GM12878 (cell line): ENCODE data around the gene DYNC1LI1. TPM values are rescaled to one million over a fixed set of nuclear protein-coding genes. Genes with fewer than 3 reads are reported as not detected.

ENCODE experiments used
- ATAC-seq: fragments of 200-7000 bp; cut with Tn5 transposase; 3 replicates; pipeline ENCODE4 v1.9.1; 2020; ENCODE audit warnings: mild to moderate bottlenecking, moderate library complexity
- BruUV-seq: library from RNA; stranded (reverse); fragments of 400-500 nt; replicated peaks from 2 replicates; lab custom pipeline; 2021; lab: Mats Ljungman, UMichigan
- CTCF ChIA-PET: fragments of 300-600 bp; sonication (Branson Sonifier 250); formaldehyde crosslinking; extraction: SDS; loops from one replicate; lab custom pipeline; 2021; ENCODE audit warnings: inconsistent platforms; lab: Yijun Ruan, JAX
- POLR2A ChIA-PET: fragments of 350-600 bp; formaldehyde crosslinking; extraction: SDS; loops from one replicate; lab custom pipeline; 2021; ENCODE audit warnings: inconsistent platforms; lab: Charles Lee
- RAD21 ChIA-PET: fragments of 300-600 bp; sonication (Branson Sonifier 250); formaldehyde crosslinking; loops from one replicate; lab custom pipeline; 2023; ENCODE audit warnings: antibody characterized with exemption; ENCODE audit not compliant: unreplicated experiment; lab: Charles Lee
- SMC1A ChIA-PET: fragments of 300-600 bp; sonication (Branson Sonifier 250); formaldehyde crosslinking; loops from one replicate; lab custom pipeline; 2023; ENCODE audit not compliant: unreplicated experiment, uncharacterized antibody; lab: Charles Lee
- DNase-seq: peaks from one replicate; pipeline ENCODE4 v3.0.0-alpha.2; 2011; ENCODE audit warnings: low read depth, low spot score
- FAIRE-seq: peaks from 3 replicates; lab custom pipeline; 2011; peaks lifted over from hg19 to GRCh38; lab: Jason Lieb, UNC
- H2AFZ ChIP-seq: 2 replicates; pipeline ENCODE4 v1.6.0; 2011; ENCODE audit warnings: low read depth, low read length, control low read depth; ENCODE audit not compliant: control insufficient read depth
- H3K27ac ChIP-seq: 2 replicates; pipeline ENCODE4 v1.5.1; 2011; ENCODE audit warnings: control low read depth; ENCODE audit not compliant: control insufficient read depth, insufficient read depth
- H3K27me3 ChIP-seq, 2 experiments: replicated peaks in 1 of 2; 2 replicates each; pipeline versions ENCODE4 v1.6.0 to v1.6.1; 2011; ENCODE audit warnings: low read length in 1 of 2; ENCODE audit not compliant: control insufficient read depth in 2 of 2, insufficient read depth in 2 of 2
- H3K36me3 ChIP-seq, 2 experiments: 2 replicates each; pipeline ENCODE4 v1.5.1; 2011; ENCODE audit warnings: low read length in 1 of 2; ENCODE audit not compliant: control insufficient read depth in 2 of 2, insufficient read depth in 2 of 2
- H3K4me1 ChIP-seq: 2 replicates; pipeline ENCODE4 v1.6.1; 2011; ENCODE audit warnings: mild to moderate bottlenecking, low read length, moderate library complexity, mixed read lengths; ENCODE audit not compliant: control insufficient read depth, insufficient read depth
- H3K4me2 ChIP-seq: 2 replicates; pipeline ENCODE4 v1.6.0; 2011; ENCODE audit warnings: control low read depth; ENCODE audit not compliant: control insufficient read depth, insufficient read depth
- H3K4me3 ChIP-seq: fragments of 200-600 bp; sonication (generic); 2 replicates; pipeline ENCODE4 v1.5.1; 2016
- H3K79me2 ChIP-seq: 2 replicates; pipeline ENCODE4 v1.6.0; 2011; ENCODE audit warnings: low read length; ENCODE audit not compliant: control insufficient read depth, insufficient read depth
- H3K9ac ChIP-seq: 2 replicates; pipeline ENCODE4 v1.8.0; 2011; ENCODE audit warnings: low read length, control low read depth, mixed read lengths; ENCODE audit not compliant: control insufficient read depth, insufficient read depth
- H3K9me3 ChIP-seq: replicated peaks from 3 replicates; pipeline ENCODE4 v1.5.1; 2011; ENCODE audit warnings: mild to moderate bottlenecking, low read length; ENCODE audit not compliant: control insufficient read depth, insufficient read depth
- H4K20me1 ChIP-seq: 2 replicates; pipeline ENCODE4 v1.6.0; 2011; ENCODE audit not compliant: control insufficient read depth, insufficient read depth
- CBX5 ChIP-seq: sonication (generic); IDR thresholded peaks from 2 replicates; pipeline ENCODE4 v1.6.1; 2016; ENCODE audit warnings: low read depth, moderate library complexity, mild to moderate bottlenecking, inconsistent platforms
- JUNB ChIP-seq: IDR thresholded peaks from 2 replicates; pipeline ENCODE4 v1.6.1; 2016; ENCODE audit warnings: antibody characterized with exemption, mild to moderate bottlenecking
- KLF5 ChIP-seq: fragments of 450-650 bp; IDR thresholded peaks from 2 replicates; pipeline ENCODE4 v1.6.1; 2014; ENCODE audit warnings: mild to moderate bottlenecking; ENCODE audit not compliant: partially characterized antibody
- NFYA ChIP-seq: IDR thresholded peaks from 2 replicates; pipeline ENCODE4 v1.6.1; 2011; ENCODE audit warnings: low read depth, mild to moderate bottlenecking, low read length, improper control_type of control experiment, borderline replicate concordance
- PAX8 ChIP-seq: fragments of 450-650 bp; IDR thresholded peaks from 2 replicates; pipeline ENCODE4 v1.6.1; 2017; ENCODE audit warnings: mild to moderate bottlenecking, moderate library complexity
- RUNX3 ChIP-seq: IDR thresholded peaks from 2 replicates; pipeline ENCODE4 v1.6.1; 2012; ENCODE audit warnings: low read length, inconsistent platforms
- TARDBP ChIP-seq: IDR thresholded peaks from 2 replicates; pipeline ENCODE4 v1.6.1; 2016; ENCODE audit warnings: borderline replicate concordance
- ZNF207 ChIP-seq: fragments of 450-650 bp; IDR thresholded peaks from 2 replicates; pipeline ENCODE4 v1.6.1; 2014; ENCODE audit warnings: antibody characterized with exemption, mild to moderate bottlenecking, borderline replicate concordance
- ZNF274 ChIP-seq: IDR thresholded peaks from one replicate; pipeline ENCODE4 v1.8.0; 2011; ENCODE audit not compliant: insufficient read length, insufficient read depth
- WGBS: methylation state at CpG from one replicate; pipeline ENCODE4 v1.1.6; 2016; ENCODE audit warnings: low lambda C conversion rate; ENCODE audit not compliant: insufficient replicate concordance, insufficient coverage; ENCODE audit errors: missing lambda C conversion rate; 5-methylcytosine and 5-hydroxymethylcytosine counted together
- in situ Hi-C: fragments of 300-500 bp; cut with MboI; formaldehyde crosslinking; loops from 9 replicates; pipeline ENCODE4 v1.14.3; 2018; ENCODE audit warnings: mixed read lengths
- intact Hi-C: fragments of 100-400 bp; cut with micrococcal nuclease; formaldehyde crosslinking; loops from one replicate; pipeline ENCODE4 v1.14.2; 2022; ENCODE audit not compliant: unreplicated experiment
- polyA plus RNA-seq, 11 experiments: library from polyadenylated mRNA; depleted of rRNA in 4 of 11; unstranded in 6 of 11; stranded (reverse) in 5 of 11; fragments of >200 nt; fragmentation: Nextera tagmentation in 4 of 11; fragmentation: Illumina TruSeq in 1 of 11; extraction: Ambion mirVana in 4 of 11; extraction: Trizol in 1 of 11; gene quantifications; 1 replicate in 1 of 11; 2 replicates in 10 of 11; pipeline versions ENCODE4 v1.2.1 to v1.2.3, GENCODE V29; 2011 to 2016; ENCODE audit warnings: inconsistent platforms in 2 of 11, missing spikeins in 2 of 11, low read depth in 1 of 11
- total RNA-seq, 4 experiments: library from RNA; depleted of rRNA in 3 of 4; stranded (reverse); fragments of >200 nt in 3 of 4; fragmentation: Illumina TruSeq in 1 of 4; extraction: Trizol in 1 of 4; gene quantifications; 2 replicates each; pipeline versions ENCODE4 v1.2.1 to v1.2.3, GENCODE V29; 2013 to 2021

The DYNC1LI1 gene
- total and polyA plus RNA-seq, 10 of the 15 experiments (the other 5 are each of a cell fraction or from before 2014, with no cell fraction given), result 11.5 to 51.7 (median 32.0) TPM

- H3K27ac ChIP-seq, result no peak overlapping the region
- intact Hi-C loops (no loop called here), in situ Hi-C loops (no loop called here)
- 60% methylated on average over 4 of the region's 4 CpGs for WGBS
- CTCF ChIA-PET, result no interaction called here
- H3K4me1 ChIP-seq, result no peaks in the 10 kb centered on the region
- POLR2A ChIA-PET, result no interaction called here
- RAD21 ChIA-PET, result interaction anchor here (1.3 kb wide), 1 partner anchor 79 kb away, joined by 5 read pairs; no protein-coding TSS in a partner anchor
- no peaks in the 10 kb centered on the region for H3K9me3 ChIP-seq
- no TSS peak for BruUV-seq
- no peaks in the 10 kb centered on the region for H3K36me3 ChIP-seq
- no peak overlapping the region for H3K9ac ChIP-seq
- no peak overlapping the region for H3K4me2 ChIP-seq
- SMC1A ChIA-PET, result interaction anchor here (0.7 kb wide), 1 partner anchor 286 kb away, joined by 3 read pairs; no protein-coding TSS in a partner anchor
- no peak for FAIRE-seq
- DNase-seq, result no peak
- no peak for TF ChIP-seq NFYA
- no peak for TF ChIP-seq KLF5
- no peak for TF ChIP-seq JUNB
- TF ChIP-seq ZNF207, result no peak
- no peak for TF ChIP-seq TARDBP
- TF ChIP-seq, all 136 proteins: peak for 0
- Histone ChIP-seq H3K4me3 (no peak overlapping the region), H2AFZ (no peak overlapping the region), H4K20me1 (no peaks in the 10 kb centered on the region), H3K79me2 (no peaks in the 10 kb centered on the region), H3K27me3 (peaks cover 0 to 3% of the 10 kb centered on the region in 2 experiments; a peak in 2 of 4 replicates)
- ATAC-seq, result no peak
These were observed 20.5 kb upstream of the DYNC1LI1 start for GRCh38 chr3:32591186-32591585.

GRCh38 chr3:32586356-32586755 is 15.7 kb upstream of the DYNC1LI1 start:
- DNase-seq (no peak), FAIRE-seq (no peak), ATAC-seq (no peak)
- H3K27ac ChIP-seq, result no peak overlapping the region
- H3K27me3 ChIP-seq, result no peaks in the 10 kb centered on the region; a peak in 2 of 4 replicates
- CTCF ChIA-PET, result interaction anchor here (1.5 kb wide), 1 partner anchor 9 kb away, joined by 5 read pairs; no protein-coding TSS in a partner anchor
- H3K36me3 ChIP-seq, result no peaks in the 10 kb centered on the region
- H3K4me2 ChIP-seq, result no peak overlapping the region
- TF ChIP-seq RUNX3 (no peak), CBX5 (no peak), PAX8 (no peak), ZNF274 (no peak), NFYA (no peak)
- in situ Hi-C loops (no loop called here), intact Hi-C loops (no loop called here)
- H3K9me3 ChIP-seq, result no peaks in the 10 kb centered on the region
- 79% methylated on average over 3 of the region's 3 CpGs for WGBS
- no peak overlapping the region for H3K9ac ChIP-seq
- SMC1A ChIA-PET, result no interaction called here
- POLR2A ChIA-PET, result interaction anchor here (0.6 kb wide), 1 partner anchor 829 kb away, joined by 6 read pairs; no protein-coding TSS in a partner anchor
- RAD21 ChIA-PET, result interaction anchor here (0.7 kb wide), 1 partner anchor 35 kb away, joined by 3 read pairs; no protein-coding TSS in a partner anchor
- no peak overlapping the region for H3K4me3 ChIP-seq
- no peaks in the 10 kb centered on the region for H3K79me2 ChIP-seq
- no peaks in the 10 kb centered on the region for H4K20me1 ChIP-seq
- no TSS peak for BruUV-seq
- no peaks in the 10 kb centered on the region for H3K4me1 ChIP-seq
- H2AFZ ChIP-seq, result no peak overlapping the region
